ENCODE results near the gene GLT8D2. TPM values are rescaled to one million over a fixed set of nuclear protein-coding genes. Genes with fewer than 3 reads are reported as not detected.
"Not testable (repeated sequence)": the region's sequence is repeated elsewhere in the genome, so short reads cannot be mapped to it uniquely, and the experiment has no call there.

Gene GLT8D2
- polyA plus RNA-seq, 4 donors, result 10.3 to 16.5 (median 15.7) TPM

DNA sequence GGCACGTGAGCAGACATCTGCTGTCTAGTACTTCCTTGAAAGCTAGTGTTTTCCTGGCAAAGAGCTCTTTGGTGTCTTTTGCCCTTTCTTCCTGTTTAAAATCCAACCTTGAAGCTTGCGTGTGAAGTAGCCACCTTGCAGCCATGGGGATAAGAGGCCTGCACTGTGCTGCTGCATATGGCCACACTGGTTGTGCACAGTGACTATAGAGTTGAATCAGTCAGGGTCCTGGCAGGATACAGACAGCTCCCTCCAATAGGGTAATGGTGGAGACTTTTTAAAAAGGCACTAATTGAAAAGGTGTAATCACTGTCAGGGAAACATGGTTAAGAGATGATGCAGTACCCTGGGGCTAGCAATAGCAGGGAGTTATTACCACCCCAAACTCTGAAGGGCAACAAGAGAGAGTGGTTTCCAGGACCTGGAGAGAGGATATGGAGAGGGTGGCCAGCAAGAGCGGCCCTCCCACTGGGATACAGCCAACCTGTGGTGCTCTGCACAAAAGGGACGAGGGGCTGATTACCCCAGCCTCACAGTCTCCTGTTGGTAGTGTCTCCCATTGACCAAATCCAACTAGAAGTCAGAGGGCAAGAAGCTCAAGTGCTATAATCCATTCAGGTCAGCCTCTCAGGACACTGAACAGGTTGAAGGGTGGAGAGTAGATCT is 4.8 kb upstream of the GLT8D2 start:
- DNase-seq (ENCODE audit: low read depth in 4 of 4, low spot score in 2 of 4), result no peak

- DNase-seq (ENCODE audit: low read depth in 4 of 4, low spot score in 2 of 4), result no peak
These were observed 449 bp upstream of the GLT8D2 start for GRCh38 chr12:104050436-104050835.

GRCh38 chr12:104049278-104049902 is 597 bp downstream of the GLT8D2 start:
- DNase-seq (ENCODE audit: low read depth in 4 of 4, low spot score in 2 of 4), result peak in 1 of 4 donors; percentile 34

DNA sequence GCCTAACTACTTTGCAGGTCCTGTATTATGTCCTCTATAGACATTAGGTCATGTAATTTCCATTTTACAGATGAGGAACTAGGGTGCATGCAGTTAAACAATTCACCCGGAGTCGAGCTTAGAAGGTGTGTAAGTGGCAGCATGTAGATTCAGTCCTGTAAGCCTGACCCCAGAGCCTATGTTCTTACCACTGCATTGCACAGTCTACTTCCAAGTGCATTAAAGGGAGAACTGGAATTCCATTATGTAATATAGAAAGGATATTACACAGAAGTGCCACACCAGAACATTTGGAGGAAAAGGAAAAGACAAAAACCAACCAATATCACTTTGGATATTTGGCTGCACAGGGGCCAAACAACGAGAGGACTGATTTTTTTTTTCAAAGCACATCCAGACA is 1.2 kb downstream of the GLT8D2 start:
- DNase-seq (ENCODE audit: low read depth in 4 of 4, low spot score in 2 of 4), result no peak

DNA sequence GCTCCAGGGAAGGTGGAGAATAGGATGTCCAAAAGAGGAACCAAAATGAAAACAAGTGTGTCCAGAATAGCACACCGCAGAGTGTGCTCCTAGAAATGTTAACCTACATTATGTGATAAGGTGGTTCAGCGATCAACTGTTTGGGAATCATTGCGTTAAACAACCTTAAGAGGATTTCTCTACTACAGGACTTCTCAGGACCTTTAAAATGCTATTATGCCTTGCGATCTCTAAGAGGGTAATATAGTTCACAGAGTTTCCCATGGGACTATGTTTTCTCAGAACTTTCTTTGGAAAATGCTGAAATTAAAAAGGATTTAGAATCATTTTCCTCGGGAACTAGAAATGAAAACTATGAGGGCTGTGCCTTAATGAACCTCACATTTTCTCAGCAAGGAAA is 1.8 kb downstream of the GLT8D2 start:
- no peak for DNase-seq (ENCODE audit: low read depth in 4 of 4, low spot score in 2 of 4)

DNA sequence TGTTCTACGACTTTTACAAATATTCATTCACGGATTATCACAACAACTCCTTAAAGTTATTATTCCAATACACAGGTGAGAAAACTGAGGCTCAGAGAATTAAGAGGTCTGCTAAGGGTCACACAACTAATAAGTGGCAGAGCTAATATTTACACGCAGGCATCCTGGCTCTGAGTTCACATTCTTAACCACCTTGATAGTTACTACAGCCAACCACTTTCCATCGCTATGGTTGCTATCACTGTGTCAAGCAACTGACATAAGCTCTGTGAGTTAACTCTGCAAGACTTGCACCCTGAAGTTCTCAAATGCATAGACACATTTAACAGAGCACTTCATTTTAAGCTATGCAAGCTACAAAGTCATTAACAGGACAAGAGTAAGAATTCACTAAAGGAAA is 3.7 kb downstream of the GLT8D2 start:
- DNase-seq (ENCODE audit: low read depth in 4 of 4, low spot score in 2 of 4), result no peak

DNA sequence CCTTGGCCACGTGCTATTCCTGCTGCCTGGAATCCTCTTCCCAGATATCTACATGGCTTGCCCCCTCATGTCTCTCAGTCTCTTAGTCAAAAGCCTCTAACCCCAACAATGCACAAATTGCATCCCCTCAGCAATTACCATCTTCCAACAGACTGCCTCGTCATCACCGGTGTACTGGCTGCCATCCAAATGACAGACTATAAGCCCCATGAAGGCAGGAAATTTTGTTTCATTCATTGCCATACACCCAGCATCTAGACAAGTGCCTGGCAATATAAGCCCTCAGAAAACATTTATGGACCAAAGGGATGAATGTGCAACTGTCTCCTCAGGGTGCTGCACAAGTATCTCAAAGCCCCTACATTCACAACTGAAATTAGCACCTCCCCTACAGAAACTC is 5.8 kb downstream of the GLT8D2 start:
- DNase-seq (ENCODE audit: low read depth in 4 of 4, low spot score in 2 of 4), result no peak

DNA sequence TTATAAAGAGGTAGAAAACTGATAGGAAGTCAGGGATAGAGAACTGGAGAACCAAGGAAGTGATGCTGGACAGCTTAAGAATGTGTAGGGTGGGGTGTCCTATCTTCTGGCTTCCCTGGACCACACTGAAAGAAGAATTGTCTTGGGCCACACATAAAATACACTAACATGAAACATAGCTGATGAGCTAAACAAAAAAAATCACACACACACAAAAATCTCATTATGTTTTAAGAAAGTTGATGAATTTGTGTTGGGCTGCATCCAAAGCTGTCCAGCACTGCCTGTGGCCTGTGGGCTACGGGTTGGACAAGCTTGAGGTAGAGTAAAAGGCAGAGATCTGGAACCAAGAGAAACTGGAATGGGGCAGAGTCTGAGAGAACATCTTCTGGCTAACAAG is 7.4 kb downstream of the GLT8D2 start:
- no peak for DNase-seq (ENCODE audit: low read depth in 4 of 4, low spot score in 2 of 4)

- DNase-seq (ENCODE audit: low read depth in 4 of 4, low spot score in 2 of 4), result not testable (repeated sequence)
These were observed 10.2 kb downstream of the GLT8D2 start for GRCh38 chr12:104039769-104040168.

- DNase-seq (ENCODE audit: low read depth in 4 of 4, low spot score in 2 of 4), result not testable (repeated sequence)
These were observed 13.8 kb downstream of the GLT8D2 start for GRCh38 chr12:104036143-104036542.

- not testable (repeated sequence) for DNase-seq (ENCODE audit: low read depth in 4 of 4, low spot score in 2 of 4)
These were observed 19.4 kb downstream of the GLT8D2 start for GRCh38 chr12:104030596-104030995.

DNA sequence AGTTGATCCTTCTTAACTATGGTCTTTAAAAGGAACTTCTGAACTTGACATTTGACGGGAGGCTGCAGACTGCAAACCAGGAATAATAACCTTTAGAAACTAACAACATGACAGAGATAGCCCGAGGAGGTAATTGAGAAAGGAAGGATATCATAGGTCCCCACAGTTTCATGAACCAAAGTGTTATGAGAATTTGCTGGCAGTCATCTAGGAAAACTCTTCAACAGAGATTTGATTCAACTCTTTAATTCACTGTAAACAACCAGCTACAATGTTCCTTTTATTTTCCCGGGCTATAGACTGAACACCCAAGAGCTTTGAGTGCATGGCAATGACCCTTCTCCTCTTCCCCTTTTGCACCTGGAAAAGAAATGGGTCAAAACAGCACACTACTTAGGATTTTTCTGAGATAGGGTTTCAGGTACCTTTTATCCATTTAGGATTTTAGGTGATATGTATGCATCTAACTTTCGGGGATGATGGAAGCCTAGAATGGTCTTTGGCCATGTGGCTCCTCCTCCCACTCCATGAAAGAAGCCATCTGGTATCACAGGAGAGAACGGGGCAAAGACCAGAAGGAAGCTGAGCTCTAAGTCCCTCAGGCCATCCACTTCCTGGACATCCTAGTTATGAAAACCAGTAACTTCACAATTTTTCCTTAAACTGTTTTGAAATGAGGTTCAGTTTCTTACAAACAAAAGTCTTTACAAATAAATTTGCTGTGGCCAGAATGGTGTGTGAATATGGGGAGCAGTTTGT is 23.0 kb downstream of the GLT8D2 start:
- no peak for DNase-seq (ENCODE audit: low read depth in 4 of 4, low spot score in 2 of 4)

- DNase-seq (ENCODE audit: low read depth in 4 of 4, low spot score in 2 of 4), result no peak
These were observed 24.2 kb downstream of the GLT8D2 start for GRCh38 chr12:104025771-104026170.

- no peak for DNase-seq (ENCODE audit: low read depth in 4 of 4, low spot score in 2 of 4)
These were observed 25.6 kb downstream of the GLT8D2 start for GRCh38 chr12:104024348-104024747.

- no peak for DNase-seq (ENCODE audit: low read depth in 4 of 4, low spot score in 2 of 4)
These were observed 26.3 kb downstream of the GLT8D2 start for GRCh38 chr12:104023710-104024109.

DNA sequence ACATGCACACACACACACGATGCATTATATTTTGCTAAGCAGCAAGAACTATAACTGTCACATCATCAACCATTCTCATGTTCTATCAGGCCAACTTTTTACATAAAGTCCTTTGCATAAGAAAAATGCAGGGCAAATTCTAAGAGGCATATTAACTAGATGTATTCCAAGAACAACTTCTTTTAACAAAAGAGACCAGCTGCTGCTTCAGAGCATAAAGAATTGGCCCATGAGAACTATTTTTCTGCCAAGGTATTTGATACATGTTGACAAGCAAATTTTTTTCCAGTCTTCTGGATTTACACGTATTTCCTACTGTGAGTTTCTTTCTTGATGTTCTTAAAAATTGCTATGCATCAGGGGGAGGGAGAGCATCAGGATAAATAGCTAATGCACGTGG is 27.2 kb downstream of the GLT8D2 start:
- no peak for DNase-seq (ENCODE audit: low read depth in 4 of 4, low spot score in 2 of 4)

DNA sequence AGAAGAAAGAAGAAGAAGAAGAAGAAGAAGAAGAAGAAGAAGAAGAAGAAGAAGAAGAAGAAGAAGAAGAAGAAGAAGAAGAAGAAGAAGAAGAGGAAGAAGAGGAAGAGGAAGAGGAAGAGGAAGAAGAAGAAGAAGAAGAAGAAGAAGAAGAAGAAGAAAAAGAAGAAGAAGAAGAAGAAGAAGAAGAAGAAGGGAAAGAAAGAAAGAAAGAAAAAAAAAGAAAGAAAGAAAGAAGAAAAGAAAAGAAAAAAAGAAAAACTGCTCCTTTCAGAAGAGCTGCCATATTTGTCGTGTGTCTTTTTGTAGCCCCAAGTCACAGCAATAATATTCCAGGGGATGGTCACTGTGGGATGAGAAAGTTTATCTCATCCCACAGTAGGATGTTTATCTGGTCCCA is 28.1 kb downstream of the GLT8D2 start:
- DNase-seq (ENCODE audit: low read depth in 4 of 4, low spot score in 2 of 4), result not testable (repeated sequence)

- DNase-seq (ENCODE audit: low read depth in 4 of 4, low spot score in 2 of 4), result no peak
These were observed 37.7 kb downstream of the GLT8D2 start for GRCh38 chr12:104012331-104012730.

DNA sequence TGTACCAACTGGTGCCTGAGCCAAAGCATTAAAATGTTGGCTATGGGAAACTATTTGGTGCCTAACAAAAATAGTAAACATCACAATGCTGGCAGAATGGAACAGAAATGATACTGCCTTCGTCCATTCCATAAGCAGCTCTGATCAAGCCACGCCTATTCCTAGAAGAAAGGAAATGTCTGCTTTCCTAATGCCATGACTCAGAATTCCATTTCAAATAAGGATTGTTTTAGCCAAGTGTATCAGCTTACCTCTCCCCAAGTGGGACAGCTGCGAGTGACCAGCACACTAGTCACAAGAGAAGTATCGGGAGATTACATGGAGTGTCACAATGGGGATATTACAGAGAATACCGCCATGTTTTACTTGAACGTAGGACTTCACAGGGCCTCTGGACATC is 38.7 kb downstream of the GLT8D2 start:
- no peak for DNase-seq (ENCODE audit: low read depth in 4 of 4, low spot score in 2 of 4)

- DNase-seq (ENCODE audit: low read depth in 4 of 4, low spot score in 2 of 4), result no peak
These were observed 39.3 kb downstream of the GLT8D2 start for GRCh38 chr12:104010606-104011169.

DNA sequence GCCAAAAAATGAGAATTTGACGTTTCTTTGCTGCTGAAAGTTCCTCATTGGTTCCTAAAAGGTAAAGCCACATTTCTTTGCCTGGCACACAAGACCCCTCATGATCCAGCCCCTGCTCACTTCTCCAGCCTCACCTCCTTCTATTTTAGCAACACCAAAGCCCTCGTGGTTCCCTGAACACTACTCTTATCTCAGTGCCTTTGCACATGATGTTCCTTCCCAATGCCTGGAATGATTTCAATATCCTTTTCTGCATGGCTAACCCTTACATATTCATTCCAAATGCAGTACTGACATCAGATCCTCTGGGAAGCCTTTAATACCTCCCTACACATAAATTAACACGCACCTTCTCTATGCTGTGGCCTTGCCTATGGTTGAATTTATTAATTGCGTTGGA is 39.9 kb downstream of the GLT8D2 start:
- DNase-seq (ENCODE audit: low read depth in 4 of 4, low spot score in 2 of 4), result no peak
